ENCODE data around the gene MFSD6L.

DNA sequence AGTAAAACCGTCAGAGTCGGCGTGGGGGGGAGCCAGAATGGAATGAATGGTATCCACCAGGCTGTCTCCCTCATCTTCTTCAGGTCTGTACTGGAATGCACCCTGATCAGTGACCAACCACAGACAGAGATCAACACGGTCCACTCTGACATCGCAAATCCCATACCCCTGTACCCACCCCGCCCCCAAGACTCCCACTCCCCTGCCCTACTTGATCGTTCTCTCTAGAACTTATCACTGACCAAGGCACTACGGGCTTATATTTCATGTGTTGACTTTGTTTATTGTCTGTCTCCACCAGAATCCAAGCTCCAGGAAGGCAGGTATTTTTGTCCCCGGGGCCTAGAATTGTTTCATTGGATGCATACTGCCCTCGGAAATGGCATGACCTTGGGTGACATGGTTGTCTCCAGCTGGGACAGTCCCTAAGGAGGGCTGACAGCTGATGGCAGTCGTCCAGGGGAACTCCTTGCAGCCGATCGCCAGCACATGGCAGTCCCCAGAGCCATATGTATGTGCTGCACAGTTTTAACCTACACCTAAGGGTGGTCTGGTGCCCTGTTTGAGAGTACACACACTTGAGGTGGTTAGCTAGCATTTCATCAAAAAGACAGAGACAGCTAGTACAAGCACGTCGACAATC, 526 bp upstream of the MFSD6L start:
- no peak for TF ChIP-seq POLR2A (IDR thresholded peaks at IDR 0.05; ENCODE audit: low read length)
- TF ChIP-seq GATA1 (IDR thresholded peaks at IDR 0.05; ENCODE audit: low read depth, low read length): no peak
